GM10248 (cell line): ENCODE results near the gene NLRC5.
A peak's percentile ranks its signal among the peaks of the same experiment; 100 is the strongest.

Experiments
- CTCF ChIA-PET: fragments of 300-600 bp; sonication (Branson Sonifier 250); formaldehyde crosslinking; extraction: SDS; loops from one replicate; lab custom pipeline; 2021; ENCODE audit warnings: antibody characterized with exemption; lab: Yijun Ruan, JAX
- POLR2A ChIA-PET: fragments of 350-650 bp; sonication (Branson Sonifier 250); formaldehyde crosslinking; extraction: SDS; loops from one replicate; lab custom pipeline; 2020; ENCODE audit warnings: antibody characterized with exemption; lab: Yijun Ruan, JAX
- DNase-seq: peaks from one replicate; pipeline ENCODE4 v3.0.0; 2012; ENCODE audit errors: extremely low spot score
- TF ChIP-seq, protein P1 (sequence below): IDR thresholded peaks from 2 replicates; pipeline ENCODE4 v1.5.1; 2012; ENCODE audit warnings: mild to moderate bottlenecking, low read depth; ENCODE audit errors: extremely low read depth, missing control alignments, control extremely low read depth

The NLRC5 gene

GRCh38 chr16:56966093-56966475 is 23.3 kb upstream of the NLRC5 start:
- POLR2A ChIA-PET, result interaction anchor here (0.6 kb wide), 1 partner anchor 34 kb away, joined by 3 read pairs; no protein-coding TSS in a partner anchor
- DNase-seq, result no peak
- TF ChIP-seq, protein P1, sequence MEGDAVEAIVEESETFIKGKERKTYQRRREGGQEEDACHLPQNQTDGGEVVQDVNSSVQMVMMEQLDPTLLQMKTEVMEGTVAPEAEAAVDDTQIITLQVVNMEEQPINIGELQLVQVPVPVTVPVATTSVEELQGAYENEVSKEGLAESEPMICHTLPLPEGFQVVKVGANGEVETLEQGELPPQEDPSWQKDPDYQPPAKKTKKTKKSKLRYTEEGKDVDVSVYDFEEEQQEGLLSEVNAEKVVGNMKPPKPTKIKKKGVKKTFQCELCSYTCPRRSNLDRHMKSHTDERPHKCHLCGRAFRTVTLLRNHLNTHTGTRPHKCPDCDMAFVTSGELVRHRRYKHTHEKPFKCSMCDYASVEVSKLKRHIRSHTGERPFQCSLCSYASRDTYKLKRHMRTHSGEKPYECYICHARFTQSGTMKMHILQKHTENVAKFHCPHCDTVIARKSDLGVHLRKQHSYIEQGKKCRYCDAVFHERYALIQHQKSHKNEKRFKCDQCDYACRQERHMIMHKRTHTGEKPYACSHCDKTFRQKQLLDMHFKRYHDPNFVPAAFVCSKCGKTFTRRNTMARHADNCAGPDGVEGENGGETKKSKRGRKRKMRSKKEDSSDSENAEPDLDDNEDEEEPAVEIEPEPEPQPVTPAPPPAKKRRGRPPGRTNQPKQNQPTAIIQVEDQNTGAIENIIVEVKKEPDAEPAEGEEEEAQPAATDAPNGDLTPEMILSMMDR, result no peak
- CTCF ChIA-PET, result interaction anchor here (0.7 to 16.9 kb wide), 21 partner anchors 13 to 456 kb away, joined by 3 to 376 read pairs (median 9); partner anchors contain the start of genes CPNE2, NLRC5 and SLC12A3

- POLR2A ChIA-PET, result interaction anchor here (0.6 kb wide), 1 partner anchor 52 kb away, joined by 3 read pairs; no protein-coding TSS in a partner anchor
- TF ChIP-seq, protein P1, result no peak
- CTCF ChIA-PET, result interaction anchor here (0.8 to 16.9 kb wide), 11 partner anchors 13 to 146 kb away, joined by 3 to 376 read pairs (median 22); partner anchors contain the start of genes NLRC5 and SLC12A3
- no peak for DNase-seq
These were observed 21.6 kb upstream of the NLRC5 start for GRCh38 chr16:56967733-56968132.

- ChIA-PET CTCF (interaction anchor here (1.1 to 16.9 kb wide), 7 partner anchors 11 to 123 kb away, joined by 3 to 376 read pairs (median 5); partner anchors contain the start of genes CPNE2 and NLRC5), POLR2A (interaction anchor here (0.6 to 1.4 kb wide), 2 partner anchors 22 to 38 kb away, joined by 3 to 4 read pairs; partner anchors contain the start of gene HERPUD1)
- TF ChIP-seq, protein P1, result no peak
- no peak for DNase-seq
These were observed 19.6 kb upstream of the NLRC5 start for GRCh38 chr16:56969769-56970168.

DNA sequence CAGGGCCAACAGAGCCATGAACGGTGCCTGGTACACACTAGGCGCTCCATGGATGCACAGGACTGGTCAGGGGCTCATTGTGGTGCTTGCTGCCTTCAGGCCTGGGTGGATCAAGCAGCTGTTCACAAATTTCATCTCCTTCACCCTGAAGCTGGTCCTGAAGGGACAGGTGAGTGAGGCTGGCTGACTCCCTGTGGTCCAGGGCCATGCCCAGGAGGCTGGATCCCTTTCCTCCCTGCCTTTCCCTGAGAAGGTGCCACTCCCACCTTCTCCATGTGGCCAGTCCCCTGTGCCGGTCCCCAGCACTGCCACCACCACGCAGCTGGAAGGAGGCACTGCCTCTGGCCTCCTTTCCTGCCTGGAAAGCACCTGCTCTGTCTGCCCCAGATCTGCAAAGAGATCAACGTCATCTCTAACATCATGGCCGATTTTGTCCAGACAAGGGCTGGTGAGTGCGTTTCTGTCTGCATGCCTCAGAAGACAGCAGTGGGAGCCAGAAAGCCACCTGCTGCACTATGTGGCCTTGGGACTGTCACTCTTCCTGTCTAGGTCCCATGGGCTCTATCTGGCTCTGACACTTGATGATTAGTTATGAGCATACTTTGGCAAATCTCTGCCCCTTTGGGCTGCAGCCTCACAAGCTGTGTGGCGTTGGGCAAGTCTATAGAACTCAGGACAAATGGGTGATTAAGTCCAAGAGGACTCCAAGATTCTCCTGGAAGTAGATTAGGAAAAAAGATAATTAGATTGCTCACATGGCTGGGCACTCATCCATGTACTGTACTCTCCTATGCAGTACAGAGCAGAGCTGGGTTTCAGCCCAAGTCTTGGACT is 18.2 kb upstream of the NLRC5 start:
- ChIA-PET CTCF (interaction anchor here (0.7 to 20.3 kb wide), 11 partner anchors 4 to 195 kb away, joined by 3 to 376 read pairs (median 6); partner anchors contain the start of genes CETP and NLRC5), POLR2A (interaction anchor here (1.3 kb wide), 1 partner anchor 11 kb away, joined by 4 read pairs; no protein-coding TSS in a partner anchor)
- TF ChIP-seq, protein P1, result no peak
- DNase-seq, result peak; percentile 64

DNA sequence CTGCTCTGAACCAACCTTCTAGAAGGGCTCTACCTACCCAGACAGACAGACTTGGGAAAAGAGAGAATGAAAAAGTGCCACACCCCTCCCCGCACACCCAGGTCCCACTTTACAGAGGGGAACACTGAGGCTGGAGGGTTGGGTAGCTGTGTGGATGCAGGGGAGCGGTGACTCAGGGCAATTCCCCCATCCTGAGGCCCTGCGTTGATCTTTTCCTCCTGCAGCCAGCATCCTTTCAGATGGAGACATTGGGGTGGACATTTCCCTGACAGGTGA is 17.7 kb upstream of the NLRC5 start:
- CTCF ChIA-PET, result interaction anchor here (0.7 to 20.3 kb wide), 8 partner anchors 5 to 111 kb away, joined by 3 to 376 read pairs (median 7); partner anchors contain the start of genes CETP and NLRC5
- POLR2A ChIA-PET, result interaction anchor here (1.3 kb wide), 2 partner anchors 11 to 16 kb away, joined by 3 to 4 read pairs; no protein-coding TSS in a partner anchor
- TF ChIP-seq, protein P1, result no peak
- DNase-seq, result no peak
